K562 (cell line): ENCODE data around the gene LILRA6. TPM values are rescaled to one million over a fixed set of nuclear protein-coding genes. Genes with fewer than 3 reads are reported as not detected.

Experiments used
- ATAC-seq: fragments of 200-7000 bp; cut with Tn5 transposase; 3 replicates; pipeline ENCODE4 v1.9.1; 2020; ENCODE audit warnings: moderate library complexity
- BruUV-seq: library from RNA; stranded (reverse); fragments of 400-500 nt; replicated peaks from 2 replicates; lab custom pipeline; 2021; lab: Mats Ljungman, UMichigan
- CTCF ChIA-PET: fragments of 300-600 bp; formaldehyde crosslinking; extraction: SDS; loops from one replicate; lab custom pipeline; 2021; ENCODE audit warnings: low intra/inter-chr PET ratio; lab: Yijun Ruan, JAX
- POLR2A ChIA-PET: fragments of 300-600, 350-650 bp; sonication (Branson Sonifier 250); formaldehyde crosslinking; extraction: SDS; loops from one replicate; lab custom pipeline; 2021; ENCODE audit warnings: antibody characterized with exemption, inconsistent platforms; lab: Yijun Ruan, JAX
- DNase-seq, 4 experiments: peaks; one replicate each; pipeline versions ENCODE4 v3.0.0 to v3.0.0-alpha.2; 2011 to 2018; ENCODE audit warnings: low spot score in 3 of 4, mixed read lengths in 3 of 4; ENCODE audit errors: extremely low read depth in 1 of 4
- FAIRE-seq: peaks from 2 replicates; lab custom pipeline; 2011; peaks lifted over from hg19 to GRCh38; lab: Jason Lieb, UNC
- H2AFZ ChIP-seq: 2 replicates; pipeline ENCODE4 v1.6.0; 2011; ENCODE audit warnings: low read depth, low read length, control low read depth, inconsistent platforms
- H3K27ac ChIP-seq: fragments of 200-600 bp; 3 replicates; pipeline ENCODE4 v1.8.0; 2011; ENCODE audit warnings: low read depth, mild to moderate bottlenecking, control low read depth, inconsistent platforms, low read length, moderate library complexity, mixed read lengths; ENCODE audit errors: extremely low read depth
- H3K27me3 ChIP-seq, 2 experiments: fragments of 300-600 bp in 1 of 2; 2 replicates in 1 of 2; 3 replicates in 1 of 2; pipeline versions ENCODE4 v1.6.0 to v1.8.0; 2011; ENCODE audit warnings: inconsistent platforms in 2 of 2, low read length in 2 of 2, mild to moderate bottlenecking in 1 of 2, mixed read lengths in 1 of 2, moderate library complexity in 1 of 2; ENCODE audit not compliant: control insufficient read depth in 2 of 2, insufficient read depth in 2 of 2
- H3K36me3 ChIP-seq: fragments of 300-600 bp; 3 replicates; pipeline ENCODE4 v1.8.0; 2011; ENCODE audit warnings: mild to moderate bottlenecking, low read length, inconsistent platforms; ENCODE audit not compliant: control insufficient read depth, insufficient read depth
- H3K4me1 ChIP-seq, 2 experiments: fragments of 200-600 bp in 1 of 2; replicated peaks in 1 of 2; 2 replicates in 1 of 2; 3 replicates in 1 of 2; pipeline versions ENCODE4 v1.5.1 to v1.8.0; 2011; ENCODE audit warnings: inconsistent platforms in 2 of 2, low read length in 2 of 2, mild to moderate bottlenecking in 1 of 2, mixed read lengths in 1 of 2, moderate library complexity in 1 of 2; ENCODE audit not compliant: control insufficient read depth in 2 of 2, insufficient read depth in 2 of 2
- H3K4me2 ChIP-seq: 2 replicates; pipeline ENCODE4 v1.6.1; 2011; ENCODE audit warnings: low read length, control low read depth, inconsistent platforms, mixed read lengths; ENCODE audit not compliant: insufficient read depth
- H3K4me3 ChIP-seq: fragments of 200-600 bp; sonication (generic), shearing (Covaris generic); 2 replicates; pipeline ENCODE4 v1.5.1; 2016; ENCODE audit warnings: control low read depth, inconsistent platforms
- H3K79me2 ChIP-seq: fragments of 200-600 bp; 3 replicates; pipeline ENCODE4 v1.8.0; 2011; ENCODE audit warnings: low read length, inconsistent platforms; ENCODE audit not compliant: control insufficient read depth, insufficient read depth
- H3K9ac ChIP-seq, 2 experiments: 2 replicates each; pipeline versions ENCODE4 v1.6.0 to v1.6.1; 2011; ENCODE audit warnings: low read depth in 2 of 2, low read length in 2 of 2, control low read depth in 1 of 2, inconsistent platforms in 1 of 2, mild to moderate bottlenecking in 1 of 2, mixed read lengths in 1 of 2; ENCODE audit not compliant: insufficient read depth in 1 of 2
- H3K9me1 ChIP-seq: one replicate; pipeline ENCODE4 v1.6.0; 2011; ENCODE audit warnings: inconsistent platforms, mild to moderate bottlenecking, low read length, moderate library complexity; ENCODE audit not compliant: control insufficient read depth, insufficient read depth
- H3K9me3 ChIP-seq: replicated peaks from 2 replicates; pipeline ENCODE4 v1.5.1; 2011; ENCODE audit warnings: low read depth, low read length, inconsistent platforms; ENCODE audit not compliant: control insufficient read depth, insufficient read depth
- H4K20me1 ChIP-seq: replicated peaks from 2 replicates; pipeline ENCODE4 v1.6.1; 2011; ENCODE audit warnings: low read length, inconsistent platforms, mixed read lengths; ENCODE audit not compliant: control insufficient read depth, insufficient read depth
- CEBPB ChIP-seq: fragments of 450-650 bp; IDR thresholded peaks from 2 replicates; pipeline ENCODE4 v1.6.1; 2016; ENCODE audit warnings: missing genetic modification characterization, missing compliant biosample characterization
- CEBPG ChIP-seq, 3 experiments: fragments of 200-800 bp in 1 of 3; sonication (Bioruptor generic) in 1 of 3; sonication (generic) in 1 of 3; formaldehyde crosslinking in 1 of 3; IDR thresholded peaks in 2 of 3; conservative IDR thresholded peaks in 1 of 3; 2 replicates each; pipeline versions ENCODE4 v1.6.1 to v1.8.0; 2016 to 2022; ENCODE audit warnings: missing compliant biosample characterization in 2 of 3, missing genetic modification characterization in 2 of 3, mild to moderate bottlenecking in 1 of 3, missing genetic modification reagents in 1 of 3
- KAT8 ChIP-seq: fragments of 450-650 bp; IDR thresholded peaks from 2 replicates; pipeline ENCODE4 v1.6.1; 2016; ENCODE audit warnings: low read depth, mild to moderate bottlenecking
- ZC3H11A ChIP-seq: IDR thresholded peaks from 2 replicates; pipeline ENCODE4 v1.6.1; 2012; ENCODE audit warnings: low read depth, low read length, improper control_type of control experiment
- WGBS: fragments of 100-300 bp; shearing (Covaris generic); methylation state at CpG from one replicate; pipeline ENCODE4 v1.1.6; 2016; ENCODE audit warnings: low coverage, mixed read lengths; ENCODE audit not compliant: insufficient coverage; ENCODE audit errors: missing lambda C conversion rate; 5-methylcytosine and 5-hydroxymethylcytosine counted together
- in situ Hi-C: fragments of 300-500 bp; cut with MboI; formaldehyde crosslinking; loops from 4 replicates; pipeline ENCODE4 v1.15.0; 2018; ENCODE audit warnings: inconsistent platforms, mixed read lengths
- intact Hi-C: fragments of 100-400 bp; cut with micrococcal nuclease; formaldehyde crosslinking; loops from 2 replicates; pipeline ENCODE4 v1.14.2; 2022
- polyA plus RNA-seq, 8 experiments: library from polyadenylated mRNA; depleted of rRNA in 4 of 8; stranded (reverse) in 5 of 8; unstranded in 3 of 8; fragments of >200 nt; fragmentation: Nextera tagmentation in 2 of 8; fragmentation: Illumina TruSeq in 1 of 8; extraction: Ambion mirVana in 2 of 8; extraction: Trizol in 1 of 8; gene quantifications; 2 replicates each; pipeline versions ENCODE4 v1.2.1 to v1.2.3, GENCODE V29; 2011 to 2014; ENCODE audit warnings: inconsistent platforms in 1 of 8, missing spikeins in 1 of 8
- total RNA-seq, 7 experiments: library from RNA; depleted of rRNA in 6 of 7; stranded (reverse); fragments of >200 nt in 6 of 7; fragmentation: Illumina TruSeq in 2 of 7; extraction: Trizol in 2 of 7; gene quantifications; 2 replicates each; pipeline versions ENCODE4 v1.2.1 to v1.2.3, GENCODE V29; 2011 to 2021; ENCODE audit warnings: low replicate concordance in 1 of 7

The LILRA6 gene
- total and polyA plus RNA-seq, 9 of the 15 experiments (the other 6 are each of a cell fraction or from before 2014, with no cell fraction given): 0.03 TPM; not detected in 8

DNA sequence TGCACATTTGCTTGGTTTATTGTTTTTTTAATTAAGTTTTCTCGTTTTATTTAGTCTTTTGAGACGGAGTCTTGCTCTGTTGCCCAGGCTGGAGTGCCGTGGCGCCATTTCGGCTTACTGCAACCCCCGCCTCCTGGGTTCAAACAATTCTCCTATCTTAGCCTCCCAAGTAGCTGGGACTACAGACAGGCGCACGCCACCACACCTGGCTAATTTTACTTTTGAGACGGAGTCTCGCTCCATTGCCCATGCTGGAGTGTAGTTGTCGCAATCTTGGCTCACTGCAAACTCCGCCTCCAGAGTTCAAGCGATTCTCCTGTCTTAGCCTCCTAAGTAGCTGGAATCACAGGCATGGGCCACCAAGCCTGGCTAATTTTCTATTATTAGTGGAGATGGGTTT is 40.6 kb downstream of the LILRA6 start:
- no peak overlapping the region for H2AFZ ChIP-seq
- intact Hi-C loops (loop anchor here (2.0 kb wide), 1 partner anchor 65 kb away; the partner anchor contains the start of gene CNOT3), in situ Hi-C loops (no loop called here)
- H3K36me3 ChIP-seq: peaks cover 64% of the 10 kb centered on the region
- peak overlapping the region; percentile 98 to 99 for H3K9ac ChIP-seq
- ChIA-PET POLR2A (interaction anchor here (0.6 to 5.3 kb wide), 9 partner anchors 9 to 87 kb away, joined by 3 to 206 read pairs (median 8); partner anchors contain the start of genes LENG1, MBOAT7, PRPF31 and TFPT), CTCF (no interaction called here)
- H3K4me3 ChIP-seq: peak overlapping the region; percentile 68
- no peak for ATAC-seq
- under 1% methylated on average over 13 of the region's 13 CpGs for WGBS
- no peaks in the 10 kb centered on the region for H3K9me3 ChIP-seq
- H3K4me1 ChIP-seq: peaks cover 30 to 39% of the 10 kb centered on the region in 2 experiments
- peaks cover 11% of the 10 kb centered on the region for H3K9me1 ChIP-seq
- H4K20me1 ChIP-seq: peaks cover 60% of the 10 kb centered on the region
- H3K27me3 ChIP-seq: no peaks in the 10 kb centered on the region
- peak overlapping the region; percentile 89 for H3K4me2 ChIP-seq
- no peak for FAIRE-seq
- no peak for DNase-seq
- no TSS peak for BruUV-seq
- TF ChIP-seq CEBPG (CRISPR knock-in tag; IDR thresholded peaks at IDR 0.05) (peak; percentile 20; the same call in 1 of the 2 replicates), CEBPG (tag; conservative IDR thresholded peaks at IDR 0.05 in 1 of 2, IDR thresholded peaks at IDR 0.05 in 1 of 2) (peak in 1 of 2 experiments; percentile 40; a peak in 1 of 4 replicates), KAT8 (no peak), ZC3H11A (no peak), CEBPB (tag) (0 out of 2 replicates have a peak, but pooled peaks have one; percentile 28)
- H3K79me2 ChIP-seq: peaks cover 67% of the 10 kb centered on the region
- H3K27ac ChIP-seq: peak overlapping the region; percentile 96
